Posterior vena cava (tissue), 2 donors: ENCODE results near the gene MBD4. TPM values are rescaled to one million over a fixed set of nuclear protein-coding genes. Genes with fewer than 3 reads are reported as not detected.
A peak's percentile ranks its signal among the peaks of the same experiment; 100 is the strongest.

Experiments used
- DNase-seq: peaks from one replicate; pipeline ENCODE4 v3.0.0-alpha.2; 2020; ENCODE audit warnings: low spot score
- intact Hi-C, 2 donors: fragments of 100-400 bp; cut with DNase I; formaldehyde crosslinking; loops; one replicate each; pipeline versions ENCODE4 v1.14.1 to v1.14.2; 2022 to 2023
- total RNA-seq, 2 donors: library from RNA; stranded (reverse); fragmentation: NEBNext Ultra II Directional; extraction: Animal tissue kit (Norgen Biotek cat#: 25700); gene quantifications; one replicate each; pipeline ENCODE4 v1.2.1, GENCODE V29; 2021
- donor health status: DM: yes; HTN: yes; CAD: no.
- donor health status: DM: yes; HTN: yes; CAD: no.

Gene MBD4
- total RNA-seq, 2 donors from 2014 or later = 23.1 to 24.9 TPM

GRCh38 chr3:129439226-129439816, 427 bp downstream of the MBD4 start:
- peak; percentile 82 for DNase-seq
- intact Hi-C loops = no loop called here

DNA sequence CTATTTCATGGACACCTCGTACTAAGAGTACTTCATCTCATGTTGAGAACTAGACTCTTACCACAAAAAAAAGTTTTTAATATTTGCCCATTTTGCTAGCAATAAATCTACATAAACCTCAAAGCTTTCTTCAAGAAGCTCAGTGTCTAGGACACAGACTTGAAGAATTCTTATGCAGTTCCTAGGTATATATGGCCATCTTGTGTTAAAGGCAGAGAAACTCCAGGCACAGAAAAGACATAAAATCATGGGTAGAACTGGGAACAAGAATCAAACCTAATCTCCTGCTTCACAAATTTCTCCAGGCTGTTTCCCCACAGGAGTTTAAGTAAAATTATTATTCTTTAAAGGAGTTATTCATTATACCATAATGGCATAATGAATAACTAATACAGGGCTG, 4.4 kb downstream of the MBD4 start:
- intact Hi-C loops = no loop called here
- no peak for DNase-seq

- no peak for DNase-seq
- intact Hi-C loops = no loop called here
Observed at GRCh38 chr3:129434140-129434539, 5.6 kb downstream of the MBD4 start.

DNA sequence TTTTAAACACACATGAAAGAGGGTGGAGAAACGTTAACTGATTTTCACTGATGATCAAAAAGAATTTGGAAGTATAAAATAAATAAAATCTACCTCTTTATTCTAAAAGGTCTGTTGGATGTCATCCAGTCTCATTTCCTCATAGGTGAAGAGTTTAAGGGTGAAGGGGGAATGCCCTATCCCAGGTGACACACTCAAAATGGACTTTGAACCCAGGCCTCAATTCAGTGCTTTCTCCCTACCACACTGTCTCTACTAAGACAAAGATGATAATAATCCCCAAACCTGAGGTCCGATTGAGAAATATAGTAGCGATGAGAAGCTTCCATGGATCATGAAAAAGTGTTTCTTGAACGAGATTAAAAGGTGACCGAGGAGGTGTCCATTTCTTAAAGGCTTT, 6.2 kb downstream of the MBD4 start:
- no peak for DNase-seq
- intact Hi-C loops = no loop called here

- intact Hi-C loops = no loop called here
Observed at GRCh38 chr3:129432671-129433070, 7.1 kb downstream of the MBD4 start.

GRCh38 chr3:129432036-129432435, 7.7 kb downstream of the MBD4 start:
- no peak for DNase-seq
- intact Hi-C loops = no loop called here

More at GRCh38 chr3:129432671-129433070, 7.1 kb downstream of the MBD4 start:
- DNase-seq = no peak

DNA sequence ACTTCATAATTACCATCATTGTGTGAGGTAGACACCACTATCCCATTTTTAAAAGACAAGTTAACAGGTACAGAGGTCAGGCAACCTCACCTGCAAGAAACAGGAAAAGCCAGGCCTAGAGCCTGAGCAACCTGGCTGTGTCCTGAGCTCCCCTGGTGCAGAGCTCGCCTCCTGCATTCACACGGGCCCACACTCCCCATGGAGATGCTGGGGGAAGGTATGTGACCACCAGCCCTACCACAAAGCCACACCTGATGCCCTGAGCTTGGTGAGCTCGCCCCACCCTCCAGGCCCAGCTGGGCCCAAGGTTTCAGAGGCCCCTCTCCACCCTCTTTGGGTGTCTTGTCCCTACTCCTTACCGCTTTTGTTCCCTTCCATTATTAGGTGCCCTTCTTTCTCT, 10.1 kb downstream of the MBD4 start:
- intact Hi-C loops = no loop called here
- DNase-seq = no peak

GRCh38 chr3:129429080-129429451, 10.7 kb downstream of the MBD4 start:
- intact Hi-C loops = no loop called here
- DNase-seq = no peak

DNA sequence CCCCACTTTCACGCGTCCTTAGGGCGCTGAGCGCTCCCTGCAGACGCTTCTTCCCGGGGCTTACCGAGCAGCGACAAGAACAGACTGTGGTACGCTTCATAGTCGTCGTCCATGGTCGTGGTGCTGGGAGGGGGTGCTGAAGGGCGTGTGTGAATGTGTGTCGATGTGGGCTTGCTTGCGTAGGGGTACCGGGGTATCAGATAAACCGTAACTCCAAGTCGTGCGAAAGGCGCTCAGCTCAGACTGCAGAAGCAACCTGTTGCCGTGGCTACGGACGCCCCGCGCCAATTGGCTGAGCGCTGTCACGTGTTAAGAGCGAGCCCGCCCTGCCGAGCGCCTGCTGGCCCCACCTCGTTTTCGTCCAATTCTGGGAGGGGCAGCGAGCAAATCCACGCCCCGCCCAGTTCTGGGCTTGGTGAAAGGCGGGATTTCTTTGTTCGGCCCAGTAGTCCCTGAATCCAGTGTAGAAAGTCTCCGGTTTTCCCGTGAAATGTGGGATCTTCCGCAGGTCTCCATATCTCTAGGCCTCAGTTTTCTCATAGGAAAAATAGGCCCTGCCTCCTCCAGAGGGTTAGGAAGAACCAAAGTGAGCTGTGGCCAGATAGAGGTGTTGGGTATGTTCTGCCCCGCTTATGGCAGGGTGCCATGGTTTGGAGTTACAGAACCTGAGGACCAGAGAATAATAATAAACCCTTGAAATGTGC, 11.2 kb downstream of the MBD4 start, which contains the start of gene EFCAB12:
EFCAB12 (minus strand) TSS at position 261 of the 704 bp plus-strand sequence; CDS start at position 113, 148 bp downstream.
- intact Hi-C loops = no loop called here
- peak; percentile 99 for DNase-seq

- intact Hi-C loops = no loop called here
- DNase-seq = no peak
Observed at GRCh38 chr3:129428007-129428375, 11.8 kb downstream of the MBD4 start.

GRCh38 chr3:129425619-129426018, 14.1 kb downstream of the MBD4 start:
- intact Hi-C loops = no loop called here
- DNase-seq = no peak

DNA sequence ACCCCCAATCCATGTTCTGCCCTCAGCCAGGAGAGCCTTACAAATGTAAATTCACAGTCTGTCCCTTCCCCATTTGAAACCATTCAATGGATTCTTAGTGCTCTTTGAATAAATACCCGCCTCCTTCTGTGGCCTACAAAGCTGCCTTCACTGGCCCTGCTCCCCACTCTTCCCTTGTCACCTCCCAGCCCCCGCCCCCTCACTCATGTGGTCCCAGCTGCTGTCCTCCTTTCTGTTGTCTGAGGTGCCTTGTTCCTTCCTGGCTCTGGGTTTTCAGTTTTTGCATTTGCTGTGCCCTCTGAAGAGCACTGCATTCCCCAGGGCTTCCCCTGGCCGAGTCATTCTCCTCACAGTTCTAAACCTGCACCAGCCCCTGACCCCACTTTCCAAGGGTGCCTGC, 14.5 kb downstream of the MBD4 start:
- DNase-seq = no peak
- intact Hi-C loops = no loop called here

- no peak for DNase-seq
- intact Hi-C loops = no loop called here
Observed at GRCh38 chr3:129424185-129424841, 15.4 kb downstream of the MBD4 start.

GRCh38 chr3:129422897-129423296, 16.9 kb downstream of the MBD4 start:
- DNase-seq = no peak
- intact Hi-C loops = no loop called here

DNA sequence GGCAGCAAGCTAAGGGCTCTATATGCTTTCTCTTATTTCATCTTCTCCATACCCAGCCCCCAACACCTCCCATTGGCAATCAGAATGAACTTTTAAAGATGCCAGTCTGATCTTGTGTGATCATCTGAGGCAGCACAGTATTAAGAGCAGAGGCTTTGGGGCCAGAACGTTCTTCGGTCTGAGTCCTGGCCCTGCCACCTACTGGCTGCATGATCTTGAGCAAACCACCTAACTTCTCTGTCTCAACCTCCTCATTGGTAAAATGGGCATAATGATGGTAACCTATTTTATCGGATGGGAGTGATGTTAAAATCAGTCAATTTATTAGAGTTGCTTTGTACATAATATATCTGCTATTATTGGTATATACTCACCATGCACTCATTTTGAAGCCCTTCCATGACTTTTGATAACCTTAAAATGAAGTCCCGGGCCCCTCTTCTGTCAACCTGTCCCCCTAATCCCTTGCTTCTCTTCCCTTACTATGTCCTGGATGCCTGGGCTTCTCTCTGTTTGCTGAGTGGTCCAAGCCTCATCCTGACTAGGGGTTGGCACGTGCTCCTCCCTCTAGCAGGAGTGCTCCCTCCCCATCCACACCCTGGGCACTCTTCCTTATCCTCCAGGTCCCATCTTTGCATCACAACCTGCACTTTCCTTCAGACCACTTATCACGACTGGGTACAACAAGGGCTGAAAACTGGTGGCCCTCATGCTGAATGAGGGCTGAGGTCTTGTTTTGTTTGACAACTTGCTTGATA, 17.6 kb downstream of the MBD4 start:
- intact Hi-C loops = no loop called here
- DNase-seq = no peak

- intact Hi-C loops = no loop called here
- no peak for DNase-seq
Observed at GRCh38 chr3:129421236-129421883, 18.4 kb downstream of the MBD4 start.

DNA sequence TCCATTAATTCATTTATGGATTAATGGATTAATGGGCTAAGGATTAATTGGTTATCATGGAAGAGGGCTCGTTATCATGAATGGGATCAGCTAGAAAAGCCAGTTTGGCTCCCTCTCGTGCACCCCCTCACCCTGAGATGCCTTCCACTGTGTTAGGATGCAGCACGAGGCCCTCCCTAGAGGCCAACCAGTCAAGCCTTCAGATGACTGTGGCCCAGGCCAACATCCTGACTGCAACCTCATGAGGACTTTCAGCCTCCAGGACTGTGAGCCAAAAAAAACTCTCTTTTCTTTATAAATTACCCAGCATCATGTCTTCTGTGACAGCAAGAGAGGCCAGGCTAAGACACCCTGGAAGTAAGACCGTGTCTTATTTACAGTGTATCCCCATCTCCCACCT, 20.3 kb downstream of the MBD4 start:
- DNase-seq = no peak
- intact Hi-C loops = no loop called here

GRCh38 chr3:129418041-129418973, 21.4 kb downstream of the MBD4 start:
- DNase-seq = no peak
- intact Hi-C loops = no loop called here

DNA sequence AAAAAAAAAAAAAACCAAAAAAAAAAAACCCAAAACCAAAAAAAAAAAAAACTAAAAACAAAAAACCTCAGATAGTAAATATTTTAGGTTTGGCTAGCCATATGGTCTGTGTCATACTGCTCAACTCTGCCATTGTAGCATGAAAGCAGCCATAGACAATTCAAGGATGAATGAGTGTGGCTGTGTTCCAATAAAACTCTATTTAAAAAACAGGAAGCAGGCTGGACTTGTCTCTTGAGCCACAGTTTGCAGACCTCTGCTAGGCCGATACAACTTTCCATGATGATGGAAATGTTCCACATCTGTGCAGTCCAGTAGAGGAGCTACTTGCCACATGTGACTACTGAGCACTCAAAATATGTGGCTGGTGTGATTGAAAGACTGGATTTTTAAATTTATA, 22.4 kb downstream of the MBD4 start:
- intact Hi-C loops = no loop called here
- DNase-seq = no peak
